Suppressor macrophage treated with lipopolysaccharide for 4 hours (primary cell): Measurements from ENCODE around the gene MBD6.
"Not testable (repeated sequence)": the region's sequence is repeated elsewhere in the genome, so short reads cannot be mapped to it uniquely, and the experiment has no call there.

ENCODE experiments used
- DNase-seq: peaks from one replicate; pipeline ENCODE4 v3.0.0-alpha.2; 2020

Gene MBD6

DNA sequence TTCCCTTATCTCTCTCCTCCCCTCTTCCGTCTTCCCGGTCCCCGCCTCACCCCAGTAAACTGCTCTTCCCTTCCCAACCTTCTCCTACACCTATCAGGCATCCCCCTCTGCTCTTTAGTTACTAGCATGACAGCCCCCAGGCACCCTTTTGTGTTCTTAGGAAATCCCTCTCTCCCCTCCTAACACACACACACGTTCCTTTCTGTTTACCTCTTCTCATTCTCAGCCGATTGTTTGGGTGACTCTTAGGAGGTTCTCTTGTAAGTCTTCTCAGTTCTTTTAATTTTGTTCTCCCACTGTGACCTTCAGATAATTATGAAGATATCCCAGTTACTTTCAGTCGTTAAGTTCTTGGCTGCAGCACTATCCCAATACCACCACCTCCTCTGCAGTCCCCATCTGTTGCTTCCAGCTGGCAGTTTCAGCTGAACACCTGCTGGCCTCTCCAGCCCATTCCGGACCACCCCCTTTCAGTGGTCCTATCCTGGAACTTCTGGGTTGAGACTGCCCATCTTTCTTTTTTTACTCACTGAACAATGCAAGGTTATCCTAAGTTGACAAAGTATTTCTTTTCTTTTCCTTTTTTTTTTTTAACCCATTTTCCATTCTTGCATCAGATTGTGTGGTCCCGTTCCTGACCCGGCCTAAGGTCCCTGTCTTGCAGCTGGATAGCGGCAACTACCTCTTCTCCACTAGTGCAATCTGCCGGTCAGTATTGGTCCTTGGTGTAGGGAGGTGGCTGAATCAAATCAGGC, 34.0 kb upstream of the MBD6 start:
- DNase-seq = no peak

DNA sequence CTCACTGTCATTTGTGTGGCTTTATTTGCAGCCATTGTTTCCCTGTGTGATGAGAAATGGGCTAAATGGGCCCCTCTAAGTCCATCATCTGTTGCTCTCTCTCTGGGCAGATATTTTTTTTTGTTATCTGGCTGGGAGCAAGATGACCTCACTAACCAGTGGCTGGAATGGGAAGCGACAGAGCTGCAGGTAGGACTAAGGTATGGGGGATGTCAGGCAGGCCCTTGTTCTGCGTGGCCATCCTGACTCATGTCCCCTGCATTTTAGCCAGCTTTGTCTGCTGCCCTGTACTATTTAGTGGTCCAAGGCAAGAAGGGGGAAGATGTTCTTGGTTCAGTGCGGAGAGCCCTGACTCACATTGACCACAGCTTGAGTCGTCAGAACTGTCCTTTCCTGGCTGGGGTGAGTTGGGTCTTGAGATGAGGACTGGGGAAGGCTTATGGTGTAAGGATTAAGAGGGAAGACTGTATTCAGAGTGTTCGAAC, 33.4 kb upstream of the MBD6 start:
- peak; percentile 31 for DNase-seq

DNA sequence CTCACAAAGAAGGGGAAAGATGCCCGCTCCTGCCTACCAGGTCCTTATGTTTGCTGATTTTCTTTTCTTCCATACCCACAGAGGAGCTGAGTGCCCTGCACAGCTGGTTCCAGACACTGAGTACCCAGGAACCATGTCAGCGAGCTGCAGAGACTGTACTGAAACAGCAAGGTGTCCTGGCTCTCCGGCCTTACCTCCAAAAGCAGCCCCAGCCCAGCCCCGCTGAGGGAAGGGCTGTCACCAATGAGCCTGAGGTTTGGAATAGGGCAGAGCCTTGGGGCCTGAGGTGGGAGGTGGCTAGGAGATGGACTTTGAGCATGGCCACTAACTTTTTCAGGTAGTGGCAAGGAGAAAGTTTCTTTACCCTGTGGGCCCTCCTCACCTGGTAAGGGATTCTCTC, 32.5 kb upstream of the MBD6 start:
- DNase-seq = no peak

DNA sequence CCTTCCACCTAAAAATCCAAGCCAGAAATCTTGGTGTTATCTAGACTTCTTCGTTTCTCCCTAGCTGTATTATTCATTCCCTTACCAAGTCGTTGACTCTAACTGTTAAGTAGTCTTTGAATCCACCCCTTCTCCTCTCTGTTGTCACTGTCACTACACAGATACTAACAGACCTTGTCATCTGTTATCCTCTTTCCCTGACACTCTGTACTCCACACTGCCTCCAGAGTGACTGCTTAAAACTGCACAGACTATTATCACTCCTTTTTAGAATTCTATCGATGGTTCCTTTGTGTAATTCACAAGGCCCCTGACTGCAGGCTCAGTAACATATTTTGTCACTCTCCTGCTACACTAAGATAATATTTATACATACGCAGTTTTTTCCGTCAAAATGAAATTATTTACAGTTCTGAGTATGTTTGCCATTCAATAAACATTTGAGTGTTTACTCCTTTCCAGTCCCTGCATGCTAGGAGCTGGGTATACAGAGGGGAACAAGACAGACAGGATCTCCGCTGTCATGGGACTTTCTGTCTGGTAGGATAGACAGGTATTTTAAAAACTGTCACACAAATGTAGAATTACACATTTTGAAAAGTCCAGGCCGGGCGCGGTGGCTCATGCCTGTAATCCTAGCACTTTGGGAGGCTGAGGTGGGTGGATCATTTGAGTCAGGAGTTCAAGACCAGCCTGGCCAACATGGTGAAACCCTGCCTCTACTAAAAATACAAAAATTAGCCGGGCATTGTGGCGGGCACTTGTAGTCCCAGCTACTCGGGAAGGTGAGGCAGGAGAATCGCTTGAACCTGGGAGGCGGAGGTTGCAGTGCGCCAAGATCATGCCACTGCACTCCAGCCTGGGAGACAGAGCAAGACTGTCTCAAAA, 31.0 kb upstream of the MBD6 start:
- DNase-seq = no peak

DNA sequence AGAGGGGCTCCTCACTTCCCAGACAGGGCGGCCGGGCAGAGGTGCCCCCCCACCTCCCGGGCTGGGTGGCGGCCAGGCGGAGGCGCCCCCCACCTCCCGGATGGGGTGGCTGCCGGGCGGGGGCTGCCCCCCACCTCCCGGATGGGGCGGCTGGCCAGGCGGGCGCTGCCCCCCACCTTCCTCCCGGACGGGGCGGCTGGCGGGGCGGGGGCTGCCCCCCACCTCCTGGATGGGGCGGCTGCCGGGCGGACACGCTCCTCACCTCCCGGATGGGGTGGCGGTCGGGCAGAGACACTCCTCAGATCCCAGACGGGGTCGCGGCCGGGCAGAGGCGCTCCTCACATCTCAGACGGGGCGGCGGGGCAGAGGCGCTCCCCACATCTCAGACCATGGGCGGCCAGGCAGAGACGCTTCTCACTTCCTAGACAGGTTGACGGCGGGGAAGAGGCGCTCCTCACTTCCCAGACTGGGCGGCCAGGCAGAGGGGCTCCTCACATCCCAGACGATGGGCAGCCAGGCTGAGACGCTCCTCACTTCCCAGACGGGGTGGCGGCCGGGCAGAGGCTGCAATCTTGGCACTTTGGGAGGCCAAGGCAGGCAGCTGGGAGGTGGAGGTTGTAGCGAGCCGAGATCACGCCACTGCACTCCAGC, 27.4 kb upstream of the MBD6 start:
- DNase-seq = not testable (repeated sequence)

DNA sequence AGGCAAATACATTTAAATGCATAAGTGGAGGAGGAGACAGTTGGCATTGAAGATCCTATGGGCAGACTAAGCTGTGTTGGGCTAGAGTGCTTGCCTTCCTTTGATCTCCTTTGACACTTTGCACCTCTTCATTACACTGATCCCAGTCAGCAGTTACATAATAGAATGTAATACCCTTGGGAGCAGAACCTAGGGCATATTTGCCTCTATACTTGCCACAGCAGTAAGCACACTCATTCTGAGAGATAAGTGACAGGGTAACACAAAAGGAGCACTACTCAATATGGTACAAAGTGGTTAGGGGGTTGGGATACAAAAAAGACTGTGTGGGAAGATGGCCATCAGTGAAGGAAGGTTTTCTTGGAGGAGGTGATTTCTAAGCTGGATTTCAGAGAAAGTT, 25.8 kb upstream of the MBD6 start:
- DNase-seq = no peak

DNA sequence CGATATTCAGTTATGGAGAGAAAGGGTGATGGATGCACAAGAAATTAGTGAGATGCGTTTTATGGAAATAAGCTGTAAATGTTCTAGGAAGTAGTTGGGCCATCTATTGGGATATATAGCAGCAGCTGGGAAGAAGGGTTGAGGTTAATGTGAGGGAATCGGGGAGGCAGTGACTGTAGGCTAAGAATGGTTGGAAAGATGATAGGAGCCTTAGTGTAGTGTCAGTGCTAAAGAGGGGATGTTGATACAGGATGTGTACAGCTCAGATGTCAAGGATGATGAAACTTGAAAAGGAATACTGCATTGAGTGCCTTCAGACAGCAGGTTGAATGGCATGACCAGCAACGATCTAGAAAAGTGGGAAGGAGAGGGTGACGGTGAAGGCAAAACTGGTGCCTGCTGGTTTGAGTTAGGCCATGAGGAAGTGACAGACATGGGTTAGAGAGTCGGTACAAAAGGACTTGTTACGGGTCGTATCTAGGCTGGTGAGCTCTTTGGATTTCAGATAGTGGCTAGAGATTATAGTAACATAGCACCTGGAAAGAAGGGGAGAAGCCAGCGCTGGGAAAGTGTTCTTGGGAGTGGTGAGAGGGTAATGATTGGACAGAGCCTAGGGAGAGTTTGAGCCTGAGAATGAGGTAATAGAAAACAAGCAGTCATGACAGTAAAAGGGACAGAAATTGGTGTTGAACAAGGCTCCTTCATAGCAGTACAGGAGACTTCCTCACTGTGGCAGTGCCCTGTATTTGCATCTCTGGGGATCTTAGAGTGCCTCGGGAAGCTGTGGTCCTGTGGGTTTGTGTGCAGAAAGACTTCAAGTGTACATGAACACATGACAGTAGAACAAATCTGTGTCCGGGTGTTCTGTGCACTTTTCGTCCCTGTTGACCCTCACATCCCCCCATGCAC, 25.1 kb upstream of the MBD6 start:
- DNase-seq = no peak

DNA sequence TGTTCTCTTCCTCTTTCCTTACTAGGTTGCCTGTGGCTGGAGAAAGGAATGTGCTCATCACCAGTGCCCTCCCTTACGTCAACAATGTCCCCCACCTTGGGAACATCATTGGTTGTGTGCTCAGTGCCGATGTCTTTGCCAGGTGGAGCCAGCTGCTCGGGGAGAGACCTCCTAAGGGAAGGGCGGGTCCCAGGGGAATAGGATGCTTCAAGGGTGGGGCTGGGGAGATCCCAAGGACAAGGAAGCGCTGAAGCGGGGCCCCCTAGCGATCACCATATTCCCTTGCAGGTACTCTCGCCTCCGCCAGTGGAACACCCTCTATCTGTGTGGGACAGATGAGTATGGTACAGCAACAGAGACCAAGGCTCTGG, 24.5 kb upstream of the MBD6 start:
- DNase-seq = no peak

DNA sequence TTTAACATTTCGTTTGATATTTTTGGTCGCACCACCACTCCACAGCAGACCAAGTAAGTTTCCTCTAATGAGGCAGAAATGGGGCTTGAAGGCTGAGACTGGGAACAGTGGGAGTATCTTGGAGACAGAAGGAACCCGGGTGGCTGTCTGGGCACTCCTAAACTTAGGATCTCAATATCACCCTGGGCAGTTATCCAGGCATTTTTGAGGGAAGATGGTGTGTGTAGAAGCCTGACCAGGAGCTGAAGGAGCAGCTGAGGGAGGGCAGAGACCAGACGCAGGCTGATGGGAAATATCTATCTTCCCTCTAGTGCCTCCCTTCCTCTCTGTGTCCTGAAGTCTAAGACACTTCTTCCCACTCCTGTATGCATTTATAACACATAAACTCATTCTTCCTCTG, 24.1 kb upstream of the MBD6 start:
- no peak for DNase-seq

DNA sequence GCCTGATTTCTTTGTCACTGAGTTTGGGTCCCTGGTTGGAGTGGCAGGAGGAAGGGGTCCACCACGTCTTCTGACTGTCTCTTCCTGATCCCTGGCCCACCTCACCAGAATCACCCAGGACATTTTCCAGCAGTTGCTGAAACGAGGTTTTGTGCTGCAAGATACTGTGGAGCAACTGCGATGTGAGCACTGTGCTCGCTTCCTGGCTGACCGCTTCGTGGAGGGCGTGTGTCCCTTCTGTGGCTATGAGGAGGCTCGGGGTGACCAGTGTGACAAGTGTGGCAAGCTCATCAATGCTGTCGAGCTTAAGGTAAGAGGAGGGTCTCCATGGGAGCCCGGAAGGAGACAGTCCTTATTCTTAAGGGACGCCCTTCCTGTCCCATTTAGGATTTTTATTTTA, 22.4 kb upstream of the MBD6 start:
- DNase-seq = no peak

DNA sequence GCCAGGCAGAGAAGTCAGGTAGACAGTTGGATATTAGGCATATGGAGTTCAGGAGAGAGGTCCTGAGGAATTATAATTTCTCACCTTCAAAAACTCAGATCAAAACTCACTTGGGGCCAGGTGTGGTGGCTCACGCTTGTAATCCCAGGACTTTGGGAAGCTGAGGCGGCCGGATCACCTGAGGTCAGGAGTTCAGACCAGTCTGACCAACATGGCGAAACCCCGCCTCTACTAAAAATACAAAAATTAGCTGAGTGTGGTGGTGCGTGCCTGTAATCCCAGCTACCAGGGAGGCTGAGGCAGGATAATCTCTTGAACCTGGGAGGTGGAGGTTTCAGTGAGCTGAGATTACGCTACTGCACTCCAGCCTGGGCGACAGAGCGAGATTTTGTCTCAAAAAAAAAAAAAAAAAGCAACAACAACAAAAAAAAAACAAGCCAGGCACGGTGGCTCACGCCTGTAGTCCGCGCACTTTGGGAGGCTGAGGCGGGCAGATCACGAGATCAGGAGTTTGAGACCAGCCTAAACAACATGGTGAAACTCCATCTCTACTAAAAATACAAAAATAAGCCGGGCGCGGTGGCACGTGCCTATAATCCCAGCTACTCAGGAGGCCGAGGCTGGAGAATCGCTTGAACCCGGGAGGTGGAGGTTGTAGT, 20.2 kb upstream of the MBD6 start:
- not testable (repeated sequence) for DNase-seq

DNA sequence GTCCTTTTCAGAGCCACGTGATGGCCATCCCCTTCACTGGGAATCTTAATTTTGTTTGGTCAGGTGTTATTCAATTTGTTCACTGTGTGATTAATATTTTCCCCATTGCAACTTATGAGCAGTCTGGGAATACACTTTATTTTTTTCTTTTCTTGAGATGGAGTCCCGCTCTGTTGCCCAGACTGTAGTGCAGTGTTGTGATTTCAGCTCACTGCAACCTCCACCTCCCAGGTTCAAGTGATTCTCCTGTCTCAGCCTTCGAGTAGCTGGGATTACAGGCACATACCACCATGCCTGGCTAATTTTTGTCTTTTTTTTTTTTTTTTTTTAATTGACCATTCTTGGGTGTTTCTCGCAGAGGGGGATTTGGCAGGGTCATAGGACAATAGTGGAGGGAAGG, 16.1 kb upstream of the MBD6 start:
- DNase-seq = not testable (repeated sequence)

DNA sequence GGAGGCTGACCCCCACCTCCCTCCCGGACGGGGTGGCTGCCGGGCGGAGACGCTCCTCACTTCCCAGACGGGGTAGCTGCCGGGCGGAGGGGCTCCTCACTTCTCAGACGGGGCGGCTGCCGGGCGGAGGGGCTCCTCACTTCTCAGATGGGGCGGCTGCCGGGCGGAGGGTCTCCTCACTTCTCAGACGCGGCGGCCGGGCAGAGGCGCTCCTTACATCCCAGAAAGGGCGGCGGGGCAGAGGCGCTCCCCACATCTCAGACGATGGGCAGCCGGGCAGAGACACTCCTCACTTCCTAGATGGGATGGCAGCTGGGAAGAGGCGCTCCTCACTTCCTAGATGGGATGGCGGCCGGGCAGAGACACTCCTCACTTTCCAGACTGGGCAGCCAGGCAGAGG, 14.8 kb upstream of the MBD6 start:
- not testable (repeated sequence) for DNase-seq

DNA sequence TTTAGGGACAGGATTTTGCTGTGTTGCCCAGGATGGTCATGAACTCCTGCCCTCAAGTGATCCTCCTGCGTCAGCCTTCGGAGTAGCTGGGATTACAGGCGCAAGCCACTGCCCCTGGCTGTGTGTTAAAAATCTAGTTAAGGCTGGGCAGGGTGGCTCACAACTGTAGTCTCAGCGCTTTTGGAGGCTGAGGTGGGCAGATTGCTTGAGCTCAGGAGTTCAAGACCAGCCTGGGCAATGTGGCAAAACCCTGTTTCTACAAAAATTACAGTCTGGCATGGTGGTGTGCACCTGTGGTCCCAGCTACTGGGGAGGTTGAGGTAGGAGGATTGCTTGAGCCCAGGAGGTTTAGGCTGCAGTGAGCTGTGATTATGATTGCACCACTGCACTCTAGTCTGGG, 11.5 kb upstream of the MBD6 start:
- no peak for DNase-seq

DNA sequence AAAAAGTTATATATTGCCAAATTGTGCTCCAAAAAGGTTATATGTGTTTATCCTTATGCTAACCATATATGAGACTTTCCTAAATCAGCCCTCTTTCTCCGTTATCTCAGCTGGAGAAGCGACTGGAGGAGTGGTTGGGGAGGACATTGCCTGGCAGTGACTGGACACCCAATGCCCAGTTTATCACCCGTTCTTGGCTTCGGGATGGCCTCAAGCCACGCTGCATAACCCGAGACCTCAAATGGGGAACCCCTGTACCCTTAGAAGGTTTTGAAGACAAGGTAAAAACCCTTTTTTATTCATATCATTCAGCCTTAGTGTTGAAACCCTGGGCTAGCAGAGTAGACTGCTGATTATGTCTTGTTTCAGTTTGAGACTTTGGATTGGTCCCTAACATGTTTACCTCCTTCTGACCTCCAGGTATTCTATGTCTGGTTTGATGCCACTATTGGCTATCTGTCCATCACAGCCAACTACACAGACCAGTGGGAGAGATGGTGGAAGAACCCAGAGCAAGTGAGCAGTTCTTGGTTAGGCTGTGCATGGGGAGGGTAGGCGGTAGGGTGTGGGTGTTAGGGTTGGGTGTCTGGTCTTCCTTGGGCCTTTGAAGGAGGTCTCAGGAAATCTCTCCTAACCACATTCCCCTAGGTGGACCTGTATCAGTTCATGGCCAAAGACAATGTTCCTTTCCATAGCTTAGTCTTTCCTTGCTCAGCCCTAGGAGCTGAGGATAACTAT, 10.9 kb upstream of the MBD6 start:
- DNase-seq = no peak

DNA sequence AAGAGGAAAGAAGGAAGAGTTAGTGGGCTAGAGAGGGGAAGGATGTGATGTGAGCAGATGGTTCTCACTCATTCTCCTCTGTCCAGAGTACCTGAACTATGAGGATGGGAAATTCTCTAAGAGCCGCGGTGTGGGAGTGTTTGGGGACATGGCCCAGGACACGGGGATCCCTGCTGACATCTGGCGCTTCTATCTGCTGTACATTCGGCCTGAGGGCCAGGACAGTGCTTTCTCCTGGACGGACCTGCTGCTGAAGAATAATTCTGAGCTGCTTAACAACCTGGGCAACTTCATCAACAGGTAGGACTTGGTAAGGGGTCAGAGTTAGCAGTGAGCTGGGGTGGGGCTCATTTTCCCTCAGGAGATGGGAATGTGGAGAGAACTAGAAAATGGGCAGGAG, 10.0 kb upstream of the MBD6 start:
- no peak for DNase-seq

DNA sequence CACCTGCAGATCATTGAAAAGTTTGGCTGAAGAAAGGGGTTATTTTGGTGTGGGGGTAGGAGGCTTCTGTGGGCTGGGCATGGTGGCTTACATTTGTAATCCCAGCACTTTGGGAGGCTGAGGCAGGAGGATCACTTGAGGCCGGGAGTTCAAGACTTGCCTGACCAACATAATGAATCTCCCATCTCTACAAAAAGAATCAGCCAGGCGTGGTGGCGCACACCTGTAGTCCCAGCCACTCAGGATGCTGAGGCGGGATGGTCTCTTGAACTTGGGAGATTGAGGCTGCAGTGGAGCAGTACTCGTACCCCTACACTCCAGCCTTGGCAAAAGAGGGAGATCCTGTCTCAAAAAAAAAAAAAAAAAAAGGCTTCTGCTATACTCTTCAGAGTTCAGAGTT, 9.4 kb upstream of the MBD6 start:
- DNase-seq = no peak

DNA sequence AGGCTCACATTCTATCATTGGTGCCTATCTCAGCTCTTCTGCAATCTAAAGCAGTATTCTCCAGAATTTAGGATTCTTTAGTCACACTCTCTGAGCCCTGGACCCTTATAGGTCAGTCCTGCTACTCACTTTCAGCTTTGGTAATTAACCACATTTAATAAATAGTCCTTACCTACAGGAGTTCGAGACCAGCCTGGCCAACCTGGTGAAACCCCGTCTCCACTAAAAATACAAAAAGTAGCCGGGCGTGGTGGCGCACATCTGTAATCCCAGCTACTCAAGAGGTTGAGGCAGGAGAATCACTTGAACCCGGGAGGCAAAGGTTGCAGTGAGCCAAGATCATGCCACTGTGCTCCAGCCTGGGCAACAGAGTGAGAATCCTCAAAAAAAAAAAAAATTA, 8.9 kb upstream of the MBD6 start:
- not testable (repeated sequence) for DNase-seq

DNA sequence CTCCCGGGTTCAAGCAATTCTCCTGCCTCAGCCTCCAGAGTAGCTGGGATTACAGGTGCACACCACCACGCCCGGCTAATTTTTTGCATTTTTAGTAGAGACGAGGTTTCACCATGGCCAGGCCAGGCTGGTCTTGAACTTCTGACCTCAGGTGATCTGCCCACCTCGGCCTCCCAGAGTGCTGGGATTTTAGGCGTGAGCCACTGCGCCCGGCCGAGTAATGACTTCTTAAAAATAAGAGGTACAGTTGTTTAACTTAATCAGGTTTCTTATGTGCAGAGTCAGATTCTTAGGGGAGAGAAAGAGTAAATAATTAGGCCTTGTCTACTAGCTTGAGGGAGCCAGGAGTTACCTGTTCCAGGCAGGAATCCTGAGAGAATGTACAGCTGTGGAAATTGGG, 8.4 kb upstream of the MBD6 start:
- DNase-seq = not testable (repeated sequence)

DNA sequence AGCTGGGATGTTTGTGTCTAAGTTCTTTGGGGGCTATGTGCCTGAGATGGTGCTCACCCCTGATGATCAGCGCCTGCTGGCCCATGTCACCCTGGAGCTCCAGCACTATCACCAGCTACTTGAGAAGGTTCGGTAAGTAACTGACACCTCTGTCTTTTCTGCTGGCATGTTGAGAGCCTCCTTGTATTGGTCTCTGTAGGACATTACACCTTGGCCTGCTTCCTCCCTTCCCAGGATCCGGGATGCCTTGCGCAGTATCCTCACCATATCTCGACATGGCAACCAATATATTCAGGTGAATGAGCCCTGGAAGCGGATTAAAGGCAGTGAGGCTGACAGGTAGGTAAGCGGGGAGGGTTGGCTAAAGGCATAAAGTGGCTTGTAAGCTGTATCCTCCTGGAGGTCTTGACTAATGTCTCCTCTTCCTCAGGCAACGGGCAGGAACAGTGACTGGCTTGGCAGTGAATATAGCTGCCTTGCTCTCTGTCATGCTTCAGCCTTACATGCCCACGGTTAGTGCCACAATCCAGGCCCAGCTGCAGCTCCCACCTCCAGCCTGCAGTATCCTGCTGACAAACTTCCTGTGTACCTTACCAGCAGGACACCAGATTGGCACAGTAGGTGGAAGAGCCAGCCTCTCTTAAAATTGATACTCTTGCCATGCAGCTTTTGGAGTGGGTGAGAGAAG, 7.8 kb upstream of the MBD6 start:
- no peak for DNase-seq
